Body of pancreas (tissue), 4 donors: Measurements from ENCODE around the gene LOC101059915.

Source experiments
- ATAC-seq: fragments of 150-250 bp; one replicate; pipeline ENCODE4 v1.9.1; 2016
- DNase-seq, 4 donors: peaks; one replicate each; pipeline ENCODE4 v3.0.0-alpha.2; 2019
- H3K27ac ChIP-seq, 4 donors: fragments of 200-600 bp; sonication (generic); 1 replicate in 3 of 4; 2 replicates in 1 of 4; pipeline versions ENCODE4 v1.5.1 to v1.6.1; 2016 to 2019; ENCODE audit warnings: mild to moderate bottlenecking in 1 of 4, mixed read lengths in 1 of 4, moderate library complexity in 1 of 4
- H3K27me3 ChIP-seq, 2 donors: fragments of 200-600 bp; sonication (generic); one replicate each; pipeline ENCODE4 v1.6.0; 2016; ENCODE audit warnings: mild to moderate bottlenecking in 1 of 2
- H3K36me3 ChIP-seq, 2 donors: fragments of 200-600 bp; sonication (generic); replicated peaks in 1 of 2; 2 replicates each; pipeline ENCODE4 v1.5.1; 2016; ENCODE audit warnings: low read depth in 2 of 2; ENCODE audit not compliant: insufficient read depth in 1 of 2
- H3K4me1 ChIP-seq: fragments of 200-600 bp; sonication (generic); one replicate; pipeline ENCODE4 v1.6.0; 2016
- H3K4me3 ChIP-seq, 2 donors: fragments of 200-600 bp; sonication (generic); 1 replicate in 1 of 2; 2 replicates in 1 of 2; pipeline ENCODE4 v1.5.1; 2016 to 2019
- H3K9me3 ChIP-seq, 3 donors: fragments of 200-600 bp; sonication (generic); 1 replicate in 2 of 3; 2 replicates in 1 of 3; pipeline ENCODE4 v1.5.1; 2016
- POLR2A ChIP-seq, 3 donors: fragments of 450-650 bp; IDR thresholded peaks; one replicate each; pipeline ENCODE4 v1.6.1; 2016; ENCODE audit warnings: antibody characterized with exemption in 3 of 3, mild to moderate bottlenecking in 2 of 3
- WGBS, 2 donors: methylation state at CpG; one replicate each; pipeline ENCODE4 v1.1.5; 2017; 5-methylcytosine and 5-hydroxymethylcytosine counted together
- intact Hi-C: fragments of 100-400 bp; cut with DNase I; formaldehyde crosslinking; loops from one replicate; pipeline ENCODE4 v1.15.1; 2023
- TF ChIP-seq, protein P1 (sequence below), 7 experiments: fragments of 450-650 bp in 4 of 7; fragments of 200-600 bp in 3 of 7; sonication (generic) in 3 of 7; IDR thresholded peaks; one replicate each; pipeline ENCODE4 v1.5.1; 2016 to 2019; ENCODE audit warnings: antibody characterized with exemption in 7 of 7

LOC101059915 gene

DNA sequence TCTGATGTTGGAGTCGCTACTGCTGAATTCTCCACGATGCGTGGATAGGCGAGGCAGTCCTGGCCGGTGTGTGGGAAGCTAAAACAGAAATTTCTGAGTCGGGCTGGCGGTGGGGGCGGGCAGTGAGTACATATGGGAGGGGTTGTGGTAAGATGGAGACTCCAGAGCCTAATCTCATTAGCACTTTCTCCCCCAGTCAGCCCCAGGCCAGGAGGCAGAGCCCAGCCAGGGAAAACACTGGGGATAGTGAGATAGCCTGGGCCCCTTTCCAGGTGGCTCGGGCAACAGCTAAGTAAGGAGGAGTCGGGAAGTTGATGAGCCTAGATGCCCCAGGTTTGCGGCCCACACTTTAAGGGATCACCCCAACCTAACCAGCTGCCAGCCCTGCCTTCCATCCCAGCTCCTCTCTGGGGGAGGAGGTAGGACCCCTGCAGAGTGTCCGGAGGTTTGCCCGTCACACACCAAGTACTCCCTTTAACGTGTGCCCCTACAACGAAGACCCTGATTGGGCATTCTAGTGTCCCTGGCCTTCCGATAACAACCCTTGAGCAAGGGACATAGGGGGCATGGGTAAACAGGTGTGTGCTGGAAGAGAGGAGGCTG lies 2.4 kb upstream of the LOC101059915 start:
- H3K27me3 ChIP-seq, result no peaks in the 10 kb centered on the region
- no peak for ATAC-seq
- no peak overlapping the region for H3K4me3 ChIP-seq
- H3K9me3 ChIP-seq, result no peaks in the 10 kb centered on the region
- no peak overlapping the region for H3K27ac ChIP-seq
- no peak for TF ChIP-seq POLR2A (IDR thresholded peaks at IDR 0.05)
- TF ChIP-seq, protein P1, sequence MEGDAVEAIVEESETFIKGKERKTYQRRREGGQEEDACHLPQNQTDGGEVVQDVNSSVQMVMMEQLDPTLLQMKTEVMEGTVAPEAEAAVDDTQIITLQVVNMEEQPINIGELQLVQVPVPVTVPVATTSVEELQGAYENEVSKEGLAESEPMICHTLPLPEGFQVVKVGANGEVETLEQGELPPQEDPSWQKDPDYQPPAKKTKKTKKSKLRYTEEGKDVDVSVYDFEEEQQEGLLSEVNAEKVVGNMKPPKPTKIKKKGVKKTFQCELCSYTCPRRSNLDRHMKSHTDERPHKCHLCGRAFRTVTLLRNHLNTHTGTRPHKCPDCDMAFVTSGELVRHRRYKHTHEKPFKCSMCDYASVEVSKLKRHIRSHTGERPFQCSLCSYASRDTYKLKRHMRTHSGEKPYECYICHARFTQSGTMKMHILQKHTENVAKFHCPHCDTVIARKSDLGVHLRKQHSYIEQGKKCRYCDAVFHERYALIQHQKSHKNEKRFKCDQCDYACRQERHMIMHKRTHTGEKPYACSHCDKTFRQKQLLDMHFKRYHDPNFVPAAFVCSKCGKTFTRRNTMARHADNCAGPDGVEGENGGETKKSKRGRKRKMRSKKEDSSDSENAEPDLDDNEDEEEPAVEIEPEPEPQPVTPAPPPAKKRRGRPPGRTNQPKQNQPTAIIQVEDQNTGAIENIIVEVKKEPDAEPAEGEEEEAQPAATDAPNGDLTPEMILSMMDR (IDR thresholded peaks at IDR 0.05), result no peak
- no peaks in the 10 kb centered on the region for H3K36me3 ChIP-seq
- intact Hi-C loops, result no loop called here
- WGBS, 2 donors, result 90 to 100% methylated on average over 2 to 5 of the region's 16 CpGs
- H3K4me1 ChIP-seq, result no peaks in the 10 kb centered on the region
- no peak for DNase-seq

DNA sequence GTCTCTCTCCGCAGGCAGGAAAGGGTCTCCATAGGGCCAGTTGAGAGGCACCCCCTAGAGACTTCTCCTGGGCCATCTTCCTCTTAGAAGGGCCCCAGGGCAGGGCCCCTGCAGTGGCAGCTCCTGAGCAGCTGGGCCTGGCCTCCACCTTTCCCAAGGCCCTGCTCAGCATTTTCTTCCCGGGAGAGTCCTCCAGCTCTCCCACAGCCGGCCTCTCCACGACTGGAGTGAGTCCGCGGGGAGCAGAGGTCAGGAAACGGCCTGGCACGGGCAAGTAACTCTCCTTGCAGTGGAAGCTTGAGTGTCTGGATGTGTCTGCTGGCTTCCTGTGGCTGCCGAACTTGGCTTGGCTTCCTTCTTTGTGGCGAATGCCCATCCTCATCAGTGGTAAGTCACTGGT lies 1.6 kb upstream of the LOC101059915 start:
- H3K4me1 ChIP-seq, result no peaks in the 10 kb centered on the region
- no peaks in the 10 kb centered on the region for H3K27me3 ChIP-seq
- H3K9me3 ChIP-seq, result no peaks in the 10 kb centered on the region
- no peaks in the 10 kb centered on the region for H3K36me3 ChIP-seq
- intact Hi-C loops, result no loop called here
- H3K27ac ChIP-seq, result no peak overlapping the region
- DNase-seq (no peak), ATAC-seq (no peak)
- no peak overlapping the region for H3K4me3 ChIP-seq
- TF ChIP-seq, protein P1 (IDR thresholded peaks at IDR 0.05), result no peak
- no peak for TF ChIP-seq POLR2A (IDR thresholded peaks at IDR 0.05)
- WGBS, 2 donors, result 41 to 45% methylated on average over 2 to 8 of the region's 10 CpGs

GRCh38 chrX:71666240-71667223 lies 814 bp upstream of the LOC101059915 start:
- no peaks in the 10 kb centered on the region for H3K9me3 ChIP-seq
- 85 to 91% methylated on average over 5 to 14 of the region's 48 CpGs for WGBS, 2 donors
- no peak overlapping the region for H3K27ac ChIP-seq
- DNase-seq (no peak), ATAC-seq (no peak)
- no peaks in the 10 kb centered on the region for H3K4me1 ChIP-seq
- no peak overlapping the region for H3K4me3 ChIP-seq
- no peaks in the 10 kb centered on the region for H3K36me3 ChIP-seq
- TF ChIP-seq, protein P1 (IDR thresholded peaks at IDR 0.05), result no peak
- no peak for TF ChIP-seq POLR2A (IDR thresholded peaks at IDR 0.05)
- no peaks in the 10 kb centered on the region for H3K27me3 ChIP-seq
- intact Hi-C loops, result no loop called here

DNA sequence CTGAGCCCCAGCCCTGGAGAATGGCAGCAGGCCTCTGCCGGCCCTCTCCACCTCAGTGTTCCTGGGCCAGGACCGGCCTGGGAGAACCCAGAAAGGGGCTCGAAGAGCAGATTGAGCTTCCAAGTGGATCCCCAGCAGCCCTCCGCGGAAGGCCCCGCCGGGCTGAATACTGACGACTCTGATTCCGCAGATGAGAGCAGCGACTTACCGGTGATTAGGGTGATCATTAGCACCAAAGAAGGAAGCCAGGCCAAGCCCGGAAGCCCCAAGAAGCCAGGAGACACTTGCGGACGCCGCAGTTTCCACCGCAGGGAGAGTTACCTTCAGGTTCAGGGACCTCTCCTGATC lies 876 bp downstream of the LOC101059915 start:
- Histone ChIP-seq H3K27ac (no peak overlapping the region), H3K4me1 (no peaks in the 10 kb centered on the region), H3K27me3 (no peaks in the 10 kb centered on the region), H3K4me3 (no peak overlapping the region), H3K9me3 (no peaks in the 10 kb centered on the region), H3K36me3 (no peaks in the 10 kb centered on the region)
- ATAC-seq (no peak), DNase-seq (no peak)
- TF ChIP-seq POLR2A (IDR thresholded peaks at IDR 0.05), result no peak
- TF ChIP-seq, protein P1 (IDR thresholded peaks at IDR 0.05), result no peak
- WGBS, 2 donors, result 88% methylated on average over 11 of the region's 16 CpGs; no CpG with 5 or more reads in 1 of the 2 donors
- intact Hi-C loops, result no loop called here
